Glomerular visceral epithelial cell (primary cell): ENCODE results near the gene TUBGCP6.

Source experiments
- DNase-seq: peaks from one replicate; pipeline ENCODE4 v3.0.0-alpha.2; 2016; ENCODE audit errors: extremely low spot score

The TUBGCP6 gene

GRCh38 chr22:50226063-50226874 lies 18.6 kb downstream of the TUBGCP6 start:
- no peak for DNase-seq

- no peak for DNase-seq
These were observed 19.4 kb downstream of the TUBGCP6 start for GRCh38 chr22:50225200-50225969.

GRCh38 chr22:50224071-50224470 lies 20.8 kb downstream of the TUBGCP6 start:
- no peak for DNase-seq

- DNase-seq = no peak
These were observed 22.3 kb downstream of the TUBGCP6 start for GRCh38 chr22:50222508-50222907.

GRCh38 chr22:50221410-50222300 lies 23.2 kb downstream of the TUBGCP6 start:
- no peak for DNase-seq

- DNase-seq = no peak
These were observed 24.0 kb downstream of the TUBGCP6 start for GRCh38 chr22:50220603-50221409.

- DNase-seq = no peak
These were observed 24.8 kb downstream of the TUBGCP6 start for GRCh38 chr22:50219800-50220602.

GRCh38 chr22:50218996-50219727 lies 25.7 kb downstream of the TUBGCP6 start:
- DNase-seq = peak; percentile 55

- no peak for DNase-seq
These were observed 26.4 kb downstream of the TUBGCP6 start for GRCh38 chr22:50218153-50218995.

GRCh38 chr22:50217543-50218152 lies 27.2 kb downstream of the TUBGCP6 start:
- DNase-seq = no peak

- DNase-seq = no peak
These were observed 27.9 kb downstream of the TUBGCP6 start for GRCh38 chr22:50216684-50217520.

- DNase-seq = no peak
These were observed 28.7 kb downstream of the TUBGCP6 start for GRCh38 chr22:50216055-50216683.

- DNase-seq = no peak
These were observed 29.3 kb downstream of the TUBGCP6 start for GRCh38 chr22:50215297-50216054.

- DNase-seq = no peak
These were observed 31.6 kb downstream of the TUBGCP6 start for GRCh38 chr22:50213263-50213662.

GRCh38 chr22:50211147-50211546 lies 33.7 kb downstream of the TUBGCP6 start:
- no peak for DNase-seq
